ENCODE results near the gene CELSR2. TPM values are rescaled to one million over a fixed set of nuclear protein-coding genes. Genes with fewer than 3 reads are reported as not detected.

CELSR2 gene
- total RNA-seq, 1 donor from 2014 or later, result 38.7 TPM

DNA sequence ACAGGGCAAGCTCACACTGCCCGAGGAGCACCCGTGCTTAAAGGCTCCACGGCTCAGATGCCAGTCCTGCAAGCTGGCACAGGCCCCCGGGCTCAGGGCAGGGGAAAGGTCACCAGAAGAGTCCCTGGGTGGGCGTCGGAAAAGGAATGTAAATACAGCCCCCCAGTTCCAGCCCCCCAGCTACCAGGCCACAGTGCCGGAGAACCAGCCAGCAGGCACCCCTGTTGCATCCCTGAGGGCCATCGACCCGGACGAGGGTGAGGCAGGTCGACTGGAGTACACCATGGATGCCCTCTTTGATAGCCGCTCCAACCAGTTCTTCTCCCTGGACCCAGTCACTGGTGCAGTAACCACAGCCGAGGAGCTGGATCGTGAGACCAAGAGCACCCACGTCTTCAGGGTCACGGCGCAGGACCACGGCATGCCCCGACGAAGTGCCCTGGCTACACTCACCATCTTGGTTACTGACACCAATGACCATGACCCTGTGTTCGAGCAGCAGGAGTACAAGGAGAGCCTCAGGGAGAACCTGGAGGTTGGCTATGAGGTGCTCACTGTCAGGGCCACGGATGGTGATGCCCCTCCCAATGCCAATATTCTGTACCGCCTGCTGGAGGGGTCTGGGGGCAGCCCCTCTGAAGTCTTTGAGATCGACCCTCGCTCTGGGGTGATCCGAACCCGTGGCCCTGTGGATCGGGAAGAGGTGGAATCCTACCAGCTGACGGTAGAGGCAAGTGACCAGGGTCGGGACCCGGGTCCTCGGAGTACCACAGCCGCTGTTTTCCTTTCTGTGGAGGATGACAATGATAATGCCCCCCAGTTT lies 1.3 kb downstream of the CELSR2 start:
- TF ChIP-seq, protein P1, sequence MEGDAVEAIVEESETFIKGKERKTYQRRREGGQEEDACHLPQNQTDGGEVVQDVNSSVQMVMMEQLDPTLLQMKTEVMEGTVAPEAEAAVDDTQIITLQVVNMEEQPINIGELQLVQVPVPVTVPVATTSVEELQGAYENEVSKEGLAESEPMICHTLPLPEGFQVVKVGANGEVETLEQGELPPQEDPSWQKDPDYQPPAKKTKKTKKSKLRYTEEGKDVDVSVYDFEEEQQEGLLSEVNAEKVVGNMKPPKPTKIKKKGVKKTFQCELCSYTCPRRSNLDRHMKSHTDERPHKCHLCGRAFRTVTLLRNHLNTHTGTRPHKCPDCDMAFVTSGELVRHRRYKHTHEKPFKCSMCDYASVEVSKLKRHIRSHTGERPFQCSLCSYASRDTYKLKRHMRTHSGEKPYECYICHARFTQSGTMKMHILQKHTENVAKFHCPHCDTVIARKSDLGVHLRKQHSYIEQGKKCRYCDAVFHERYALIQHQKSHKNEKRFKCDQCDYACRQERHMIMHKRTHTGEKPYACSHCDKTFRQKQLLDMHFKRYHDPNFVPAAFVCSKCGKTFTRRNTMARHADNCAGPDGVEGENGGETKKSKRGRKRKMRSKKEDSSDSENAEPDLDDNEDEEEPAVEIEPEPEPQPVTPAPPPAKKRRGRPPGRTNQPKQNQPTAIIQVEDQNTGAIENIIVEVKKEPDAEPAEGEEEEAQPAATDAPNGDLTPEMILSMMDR (IDR thresholded peaks at IDR 0.05; ENCODE audit: unreplicated experiment), result no peak
- Mint-ChIP-seq H3K36me3 (ENCODE audit: insufficient read depth) (peaks cover 13% of the 10 kb centered on the region), H3K4me1 (ENCODE audit: low read depth) (peaks cover 23% of the 10 kb centered on the region), H3K27ac (no peak overlapping the region), H3K9me3 (ENCODE audit: low read depth) (no peaks in the 10 kb centered on the region), H3K27me3 (peaks cover 9% of the 10 kb centered on the region), H3K4me3 (ENCODE audit: low read depth) (peak overlapping the region; percentile 72)
- no peak for DNase-seq (ENCODE audit: low spot score, unreplicated experiment)

DNA sequence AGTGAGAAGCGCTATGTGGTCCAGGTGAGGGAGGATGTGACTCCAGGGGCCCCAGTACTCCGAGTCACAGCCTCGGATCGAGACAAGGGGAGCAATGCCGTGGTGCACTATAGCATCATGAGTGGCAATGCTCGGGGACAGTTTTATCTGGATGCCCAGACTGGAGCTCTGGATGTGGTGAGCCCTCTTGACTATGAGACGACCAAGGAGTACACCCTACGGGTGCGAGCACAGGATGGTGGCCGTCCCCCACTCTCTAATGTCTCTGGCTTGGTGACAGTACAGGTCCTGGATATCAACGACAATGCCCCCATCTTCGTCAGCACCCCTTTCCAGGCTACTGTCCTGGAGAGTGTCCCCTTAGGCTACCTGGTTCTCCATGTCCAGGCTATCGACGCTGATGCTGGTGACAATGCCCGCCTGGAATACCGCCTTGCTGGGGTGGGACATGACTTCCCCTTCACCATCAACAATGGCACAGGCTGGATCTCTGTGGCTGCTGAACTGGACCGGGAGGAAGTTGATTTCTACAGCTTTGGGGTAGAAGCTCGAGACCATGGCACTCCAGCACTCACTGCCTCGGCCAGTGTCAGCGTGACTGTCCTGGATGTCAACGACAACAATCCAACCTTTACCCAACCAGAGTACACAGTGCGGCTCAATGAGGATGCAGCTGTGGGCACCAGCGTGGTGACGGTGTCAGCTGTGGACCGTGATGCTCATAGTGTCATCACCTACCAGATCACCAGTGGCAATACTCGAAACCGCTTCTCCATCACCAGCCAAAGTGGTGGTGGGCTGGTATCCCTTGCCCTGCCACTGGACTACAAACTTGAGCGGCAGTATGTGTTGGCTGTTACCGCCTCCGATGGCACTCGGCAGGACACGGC lies 2.2 kb downstream of the CELSR2 start:
- DNase-seq (ENCODE audit: low spot score, unreplicated experiment), result no peak
- Mint-ChIP-seq H3K27me3 (peaks cover 8% of the 10 kb centered on the region), H3K36me3 (ENCODE audit: insufficient read depth) (peaks cover 16% of the 10 kb centered on the region), H3K4me1 (ENCODE audit: low read depth) (peaks cover 26% of the 10 kb centered on the region), H3K9me3 (ENCODE audit: low read depth) (no peaks in the 10 kb centered on the region), H3K4me3 (ENCODE audit: low read depth) (peak overlapping the region; percentile 39), H3K27ac (peak overlapping the region; percentile 2)
- TF ChIP-seq, protein P1 (IDR thresholded peaks at IDR 0.05; ENCODE audit: unreplicated experiment), result no peak

- no peak for DNase-seq (ENCODE audit: low spot score, unreplicated experiment)
- Mint-ChIP-seq H3K27ac (peak overlapping the region; percentile 2), H3K9me3 (ENCODE audit: low read depth) (no peaks in the 10 kb centered on the region), H3K36me3 (ENCODE audit: insufficient read depth) (peaks cover 16% of the 10 kb centered on the region), H3K27me3 (peaks cover 4% of the 10 kb centered on the region), H3K4me1 (ENCODE audit: low read depth) (peaks cover 26% of the 10 kb centered on the region), H3K4me3 (ENCODE audit: low read depth) (no peak overlapping the region)
- TF ChIP-seq, protein P1 (IDR thresholded peaks at IDR 0.05; ENCODE audit: unreplicated experiment), result no peak
Measured at GRCh38 chr1:109252167-109252892, 3.0 kb downstream of the CELSR2 start.

DNA sequence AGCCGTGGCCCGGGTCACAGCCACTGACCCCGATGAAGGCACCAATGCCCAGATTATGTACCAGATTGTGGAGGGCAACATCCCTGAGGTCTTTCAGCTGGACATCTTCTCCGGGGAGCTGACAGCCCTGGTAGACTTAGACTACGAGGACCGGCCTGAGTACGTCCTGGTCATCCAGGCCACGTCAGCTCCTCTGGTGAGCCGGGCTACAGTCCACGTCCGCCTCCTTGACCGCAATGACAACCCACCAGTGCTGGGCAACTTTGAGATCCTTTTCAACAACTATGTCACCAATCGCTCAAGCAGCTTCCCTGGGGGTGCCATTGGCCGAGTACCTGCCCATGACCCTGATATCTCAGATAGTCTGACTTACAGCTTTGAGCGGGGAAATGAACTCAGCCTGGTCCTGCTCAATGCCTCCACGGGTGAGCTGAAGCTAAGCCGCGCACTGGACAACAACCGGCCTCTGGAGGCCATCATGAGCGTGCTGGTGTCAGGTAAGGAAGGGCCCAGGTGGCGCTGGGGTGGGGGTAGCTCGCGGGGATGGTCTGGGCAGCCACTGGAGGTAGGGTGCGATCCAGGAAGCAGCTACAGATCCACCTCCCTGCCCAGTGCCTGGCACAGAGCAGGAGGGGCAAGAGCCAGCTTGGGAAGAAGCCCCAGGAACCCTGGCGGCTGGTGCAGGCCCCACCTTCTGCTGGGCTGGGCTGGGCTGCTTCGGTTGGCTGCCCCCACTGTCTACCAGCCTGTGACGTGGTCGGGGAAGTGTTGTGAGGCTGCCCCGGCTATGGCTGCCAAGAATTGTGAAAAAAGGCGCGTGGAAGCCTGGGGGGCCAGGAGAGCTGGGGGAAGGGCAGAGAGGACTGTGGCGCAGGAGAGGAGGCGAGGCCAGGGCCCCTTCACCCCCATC lies 3.8 kb downstream of the CELSR2 start:
- Mint-ChIP-seq H3K9me3 (ENCODE audit: low read depth) (no peaks in the 10 kb centered on the region), H3K27ac (peak overlapping the region; percentile 67), H3K4me3 (ENCODE audit: low read depth) (peak overlapping the region; percentile 37), H3K36me3 (ENCODE audit: insufficient read depth) (peaks cover 17% of the 10 kb centered on the region), H3K4me1 (ENCODE audit: low read depth) (peaks cover 26% of the 10 kb centered on the region), H3K27me3 (peaks cover under 1% of the 10 kb centered on the region)
- TF ChIP-seq, protein P1 (IDR thresholded peaks at IDR 0.05; ENCODE audit: unreplicated experiment), result no peak
- no peak for DNase-seq (ENCODE audit: low spot score, unreplicated experiment)

Data from progenitor cell of endocrine pancreas (in vitro differentiated cells).